Keratinocyte (primary cell): ENCODE measurements around the gene GALNT13. TPM values are rescaled to one million over a fixed set of nuclear protein-coding genes. Genes with fewer than 3 reads are reported as not detected.

Experiments
- DNase-seq: peaks from one replicate; pipeline ENCODE4 v3.0.0-alpha.2; 2011; ENCODE audit warnings: low read depth, missing footprints, low spot score
- FAIRE-seq: peaks from 2 replicates; lab custom pipeline; 2011; peaks lifted over from hg19 to GRCh38; lab: Jason Lieb, UNC
- H2AFZ ChIP-seq: 2 replicates; pipeline ENCODE4 v1.6.0; 2012; ENCODE audit warnings: low read length, control low read depth, inconsistent platforms; ENCODE audit not compliant: control insufficient read depth
- H3K27ac ChIP-seq: 2 replicates; pipeline ENCODE4 v1.5.1; 2011; ENCODE audit warnings: low read length; ENCODE audit not compliant: control insufficient read depth, insufficient read depth
- H3K27me3 ChIP-seq: 3 replicates; pipeline ENCODE4 v1.6.0; 2011; ENCODE audit warnings: low read length; ENCODE audit not compliant: control insufficient read depth, insufficient read depth; ENCODE audit errors: extremely low read depth
- H3K36me3 ChIP-seq, 2 experiments: 2 replicates in 1 of 2; 3 replicates in 1 of 2; pipeline ENCODE4 v1.5.1; 2011; ENCODE audit warnings: low read length in 2 of 2, mild to moderate bottlenecking in 1 of 2; ENCODE audit not compliant: control insufficient read depth in 2 of 2, insufficient read depth in 2 of 2; ENCODE audit errors: extremely low read depth in 1 of 2
- H3K4me1 ChIP-seq: 3 replicates; pipeline ENCODE4 v1.5.1; 2011; ENCODE audit warnings: low read length; ENCODE audit not compliant: control insufficient read depth, insufficient read depth; ENCODE audit errors: extremely low read depth
- H3K4me2 ChIP-seq: 3 replicates; pipeline ENCODE4 v1.6.0; 2011; ENCODE audit warnings: low read depth, low read length; ENCODE audit not compliant: control insufficient read depth, insufficient read depth; ENCODE audit errors: extremely low read depth
- H3K4me3 ChIP-seq, 3 experiments: fragments of 200-600 bp in 1 of 3; sonication (generic) in 1 of 3; 2 replicates in 2 of 3; 3 replicates in 1 of 3; pipeline ENCODE4 v1.5.1; 2011 to 2016; ENCODE audit warnings: low read length in 3 of 3, mild to moderate bottlenecking in 3 of 3, control low read depth in 2 of 3, inconsistent platforms in 1 of 3, low read depth in 1 of 3, mixed read lengths in 1 of 3, mixed run types in 1 of 3, moderate library complexity in 1 of 3; ENCODE audit not compliant: control insufficient read depth in 2 of 3, insufficient read depth in 2 of 3; ENCODE audit errors: extremely low read depth in 1 of 3
- H3K79me2 ChIP-seq: 2 replicates; pipeline ENCODE4 v1.6.0; 2012; ENCODE audit warnings: low read length; ENCODE audit not compliant: control insufficient read depth, insufficient read depth
- H3K9ac ChIP-seq: 3 replicates; pipeline ENCODE4 v1.6.0; 2011; ENCODE audit warnings: low read length; ENCODE audit not compliant: control insufficient read depth, insufficient read depth; ENCODE audit errors: extremely low read depth
- H3K9me1 ChIP-seq: 3 replicates; pipeline ENCODE4 v1.6.0; 2011; ENCODE audit warnings: low read length; ENCODE audit not compliant: control insufficient read depth, insufficient read depth; ENCODE audit errors: extremely low read depth
- H3K9me3 ChIP-seq: 2 replicates; pipeline ENCODE4 v1.5.1; 2012; ENCODE audit warnings: low read depth, low read length; ENCODE audit not compliant: control insufficient read depth
- H4K20me1 ChIP-seq: 3 replicates; pipeline ENCODE4 v1.6.0; 2011; ENCODE audit warnings: low read length; ENCODE audit not compliant: control insufficient read depth, insufficient read depth; ENCODE audit errors: extremely low read depth
- CTCF ChIP-seq, 3 experiments: IDR thresholded peaks in 1 of 3; conservative IDR thresholded peaks in 1 of 3; optimal IDR thresholded peaks in 1 of 3; 2 replicates in 2 of 3; 3 replicates in 1 of 3; pipeline versions ENCODE3 to v1.5.1; 2011; ENCODE audit warnings: low read length in 3 of 3, mild to moderate bottlenecking in 3 of 3, moderate library complexity in 2 of 3, control low read depth in 1 of 3, inconsistent platforms in 1 of 3; ENCODE audit not compliant: insufficient read depth in 2 of 3; ENCODE audit errors: extremely low read depth in 1 of 3
- EZH2 ChIP-seq: IDR thresholded peaks from one replicate; pipeline ENCODE4 v1.6.1; 2012; ENCODE audit warnings: inconsistent platforms, mild to moderate bottlenecking, low read length, moderate library complexity
- dilution Hi-C: fragments of 300-500 bp; cut with MboI; formaldehyde crosslinking; loops from one replicate; pipeline ENCODE4 v1.7.0; 2020; ENCODE audit warnings: low sequenced_read_pairs; ENCODE audit not compliant: extremely low pct_ligation_motif_present
- polyA plus RNA-seq, 5 experiments: library from polyadenylated mRNA; depleted of rRNA in 3 of 5; stranded (reverse) in 3 of 5; stranded (forward) in 1 of 5; unstranded in 1 of 5; fragments of >200 nt; gene quantifications; 1 replicate in 1 of 5; 2 replicates in 3 of 5; 3 replicates in 1 of 5; pipeline versions ENCODE4 v1.2.1 to v1.2.3, GENCODE V29; 2011 to 2012; ENCODE audit warnings: missing spikeins in 2 of 5, low read depth in 1 of 5, low replicate concordance in 1 of 5

GALNT13 gene
- polyA plus RNA-seq, 1 donor (not counting 4 experiments of a cell fraction or from before 2014, with no cell fraction given) = not detected

GRCh38 chr2:154170400-154170799, 298.7 kb downstream of the GALNT13 start:
- Histone ChIP-seq H3K4me3 (no peak overlapping the region), H3K4me2 (no peak overlapping the region), H3K9me3 (peaks cover 3% of the 10 kb centered on the region), H3K9ac (no peak overlapping the region), H3K79me2 (no peaks in the 10 kb centered on the region), H3K36me3 (no peaks in the 10 kb centered on the region), H3K27ac (no peak overlapping the region), H4K20me1 (no peaks in the 10 kb centered on the region), H3K9me1 (no peaks in the 10 kb centered on the region), H2AFZ (no peak overlapping the region), H3K27me3 (no peaks in the 10 kb centered on the region), H3K4me1 (no peaks in the 10 kb centered on the region)
- FAIRE-seq = no peak
- DNase-seq = no peak
- no peak for TF ChIP-seq CTCF (optimal IDR thresholded peaks at IDR 0.05 in 1 of 3, IDR thresholded peaks at IDR 0.05 in 1 of 3, conservative IDR thresholded peaks at IDR 0.05 in 1 of 3; ENCODE audit: extremely low read depth in 1 of 3, insufficient read depth in 2 of 3, low read length in 3 of 3)
- TF ChIP-seq EZH2 = no peak
- dilution Hi-C loops = no loop called here

- Histone ChIP-seq H3K9me1 (no peaks in the 10 kb centered on the region), H3K4me1 (no peaks in the 10 kb centered on the region), H3K9me3 (no peaks in the 10 kb centered on the region), H3K27me3 (no peaks in the 10 kb centered on the region), H3K27ac (no peak overlapping the region), H3K79me2 (no peaks in the 10 kb centered on the region), H2AFZ (no peak overlapping the region), H3K9ac (no peak overlapping the region), H4K20me1 (no peaks in the 10 kb centered on the region), H3K36me3 (no peaks in the 10 kb centered on the region), H3K4me2 (no peak overlapping the region), H3K4me3 (no peak overlapping the region)
- FAIRE-seq (no peak), DNase-seq (no peak)
- no peak for TF ChIP-seq EZH2
- TF ChIP-seq CTCF (optimal IDR thresholded peaks at IDR 0.05 in 1 of 3, IDR thresholded peaks at IDR 0.05 in 1 of 3, conservative IDR thresholded peaks at IDR 0.05 in 1 of 3; ENCODE audit: extremely low read depth in 1 of 3, insufficient read depth in 2 of 3, low read length in 3 of 3) = no peak
- dilution Hi-C loops = no loop called here
Measured at GRCh38 chr2:154173164-154173563, 301.4 kb downstream of the GALNT13 start.
